ENCODE measurements around the gene VEZF1.

The VEZF1 gene

GRCh38 chr17:58001461-58002124, 13.5 kb upstream of the VEZF1 start:
- FAIRE-seq = no peak
- peak; percentile 16; the same call in 1 of the 2 replicates for TF ChIP-seq POLR2AphosphoS5 (IDR thresholded peaks at IDR 0.05; ENCODE audit: low read depth, low read length)
- TF ChIP-seq TAF1 (IDR thresholded peaks at IDR 0.05; ENCODE audit: low read depth, low read length) = no peak
- TF ChIP-seq PAX5 (IDR thresholded peaks at IDR 0.05; ENCODE audit: insufficient read depth, low read length, severe bottlenecking) = no peak
- TF ChIP-seq POLR2A (IDR thresholded peaks at IDR 0.05; ENCODE audit: low read depth, low read length) = 0 out of 2 replicates have a peak, but pooled peaks have one; percentile 53
- TF ChIP-seq SPI1 (IDR thresholded peaks at IDR 0.05; ENCODE audit: low read depth, low read length) = no peak
- no peak for TF ChIP-seq POU2F2 (IDR thresholded peaks at IDR 0.05; ENCODE audit: low read depth, low read length)
- no peak for DNase-seq (ENCODE audit: insufficient read length, low spot score)

- DNase-seq (ENCODE audit: insufficient read length, low spot score) = no peak
- FAIRE-seq = peak; percentile 23
- TF ChIP-seq SPI1 (IDR thresholded peaks at IDR 0.05; ENCODE audit: low read depth, low read length) = no peak
- TF ChIP-seq POLR2A (IDR thresholded peaks at IDR 0.05; ENCODE audit: low read depth, low read length) = peak; percentile 67; the same call in 1 of the 2 replicates
These were observed 11.5 kb upstream of the VEZF1 start for GRCh38 chr17:57999496-58000017.

- FAIRE-seq (no peak), DNase-seq (ENCODE audit: insufficient read length, low spot score) (no peak)
- TF ChIP-seq TAF1 (IDR thresholded peaks at IDR 0.05; ENCODE audit: low read depth, low read length) (no peak), POLR2A (IDR thresholded peaks at IDR 0.05; ENCODE audit: low read depth, low read length) (no peak), POLR2AphosphoS5 (IDR thresholded peaks at IDR 0.05; ENCODE audit: low read depth, low read length) (no peak), POU2F2 (IDR thresholded peaks at IDR 0.05; ENCODE audit: low read depth, low read length) (no peak)
These were observed 11.0 kb upstream of the VEZF1 start for GRCh38 chr17:57999010-57999495.

- DNase-seq (ENCODE audit: insufficient read length, low spot score) (no peak), FAIRE-seq (no peak)
- TF ChIP-seq SPI1 (IDR thresholded peaks at IDR 0.05; ENCODE audit: low read depth, low read length) = no peak
- 0 out of 2 replicates have a peak, but pooled peaks have one; percentile 47 for TF ChIP-seq POLR2A (IDR thresholded peaks at IDR 0.05; ENCODE audit: low read depth, low read length)
- TF ChIP-seq POLR2AphosphoS5 (IDR thresholded peaks at IDR 0.05; ENCODE audit: low read depth, low read length) = no peak
These were observed 9.2 kb upstream of the VEZF1 start for GRCh38 chr17:57997085-57997809.

- peak; percentile 25 for DNase-seq (ENCODE audit: insufficient read length, low spot score)
- peak; percentile 82 for FAIRE-seq
- no peak for TF ChIP-seq TAF1 (IDR thresholded peaks at IDR 0.05; ENCODE audit: low read depth, low read length)
- peak; percentile 72 for TF ChIP-seq POLR2A (IDR thresholded peaks at IDR 0.05; ENCODE audit: low read depth, low read length)
- no peak for TF ChIP-seq SPI1 (IDR thresholded peaks at IDR 0.05; ENCODE audit: low read depth, low read length)
- no peak for TF ChIP-seq PAX5 (IDR thresholded peaks at IDR 0.05; ENCODE audit: insufficient read depth, low read length, severe bottlenecking)
- TF ChIP-seq POU2F2 (IDR thresholded peaks at IDR 0.05; ENCODE audit: low read depth, low read length) = peak; percentile 68; the same call in 1 of the 2 replicates
- peak; percentile 82 for TF ChIP-seq POLR2AphosphoS5 (IDR thresholded peaks at IDR 0.05; ENCODE audit: low read depth, low read length)
These were observed 7.3 kb upstream of the VEZF1 start for GRCh38 chr17:57995076-57995956.

GRCh38 chr17:57994436-57994835, 6.4 kb upstream of the VEZF1 start:
- no peak for FAIRE-seq
- DNase-seq (ENCODE audit: insufficient read length, low spot score) = no peak

GRCh38 chr17:57993471-57994365, 5.7 kb upstream of the VEZF1 start:
- TF ChIP-seq SPI1 (IDR thresholded peaks at IDR 0.05; ENCODE audit: low read depth, low read length) = peak; percentile 74
- no peak for TF ChIP-seq PAX5 (IDR thresholded peaks at IDR 0.05; ENCODE audit: insufficient read depth, low read length, severe bottlenecking)
- 0 out of 2 replicates have a peak, but pooled peaks have one; percentile 31 for TF ChIP-seq POU2F2 (IDR thresholded peaks at IDR 0.05; ENCODE audit: low read depth, low read length)
- peak; percentile 70 for TF ChIP-seq POLR2A (IDR thresholded peaks at IDR 0.05; ENCODE audit: low read depth, low read length)
- TF ChIP-seq TAF1 (IDR thresholded peaks at IDR 0.05; ENCODE audit: low read depth, low read length) = no peak
- TF ChIP-seq POLR2AphosphoS5 (IDR thresholded peaks at IDR 0.05; ENCODE audit: low read depth, low read length) = peak; percentile 81
- DNase-seq (ENCODE audit: insufficient read length, low spot score) (no peak), FAIRE-seq (no peak)

More at GRCh38 chr17:57994436-57994835, 6.4 kb upstream of the VEZF1 start:
- no peak for TF ChIP-seq SPI1 (IDR thresholded peaks at IDR 0.05; ENCODE audit: low read depth, low read length)
- TF ChIP-seq POLR2AphosphoS5 (IDR thresholded peaks at IDR 0.05; ENCODE audit: low read depth, low read length) = no peak
- TF ChIP-seq POLR2A (IDR thresholded peaks at IDR 0.05; ENCODE audit: low read depth, low read length) = no peak

- no peak for DNase-seq (ENCODE audit: insufficient read length, low spot score)
- TF ChIP-seq POU2F2 (IDR thresholded peaks at IDR 0.05; ENCODE audit: low read depth, low read length) = no peak
- TF ChIP-seq POLR2A (IDR thresholded peaks at IDR 0.05; ENCODE audit: low read depth, low read length) = no peak
- no peak for TF ChIP-seq PAX5 (IDR thresholded peaks at IDR 0.05; ENCODE audit: insufficient read depth, low read length, severe bottlenecking)
- no peak for TF ChIP-seq SPI1 (IDR thresholded peaks at IDR 0.05; ENCODE audit: low read depth, low read length)
- TF ChIP-seq TAF1 (IDR thresholded peaks at IDR 0.05; ENCODE audit: low read depth, low read length) = no peak
- 0 out of 2 replicates have a peak, but pooled peaks have one; percentile 23 for TF ChIP-seq POLR2AphosphoS5 (IDR thresholded peaks at IDR 0.05; ENCODE audit: low read depth, low read length)
- no peak for FAIRE-seq
These were observed 3.5 kb upstream of the VEZF1 start for GRCh38 chr17:57991537-57991936.

All from GM12891 (cell line).